ENCODE measurements around the gene SLC35E1. TPM values are rescaled to one million over a fixed set of nuclear protein-coding genes. Genes with fewer than 3 reads are reported as not detected.
A peak's percentile ranks its signal among the peaks of the same experiment; 100 is the strongest.

SLC35E1 gene
- total and polyA plus RNA-seq, 2 of the 13 experiments (the other 11 are each of a cell fraction or from before 2014, with no cell fraction given): 21.2 to 46.5 TPM

GRCh38 chr19:16572332-16573211 is at the start of gene SLC35E1 (continued):
- no peak for TF ChIP-seq ZNF296 (CRISPR knock-in tag; conservative IDR thresholded peaks at IDR 0.05)
- TF ChIP-seq ZBTB1 (CRISPR knock-in tag; IDR thresholded peaks at IDR 0.05; ENCODE audit: borderline replicate concordance): no peak
- 0 out of 2 replicates have a peak, but pooled peaks have one; percentile 35 for TF ChIP-seq SOX5 (CRISPR knock-in tag; IDR thresholded peaks at IDR 0.05; ENCODE audit: borderline replicate concordance)
- TF ChIP-seq NFE2L2 (IDR thresholded peaks at IDR 0.05; ENCODE audit: low read length): no peak
- TF ChIP-seq ZNF510 (CRISPR knock-in tag; IDR thresholded peaks at IDR 0.05; ENCODE audit: low read depth): no peak
- TF ChIP-seq NFIB (CRISPR knock-in tag; IDR thresholded peaks at IDR 0.05; ENCODE audit: borderline replicate concordance): no peak
- TF ChIP-seq ZNF781 (CRISPR knock-in tag; IDR thresholded peaks at IDR 0.05; ENCODE audit: borderline replicate concordance, not compliant biosample characterization): peak; percentile 52
- TF ChIP-seq NPAS2 (CRISPR knock-in tag; IDR thresholded peaks at IDR 0.05; ENCODE audit: borderline replicate concordance): no peak
- TF ChIP-seq, protein P1, sequence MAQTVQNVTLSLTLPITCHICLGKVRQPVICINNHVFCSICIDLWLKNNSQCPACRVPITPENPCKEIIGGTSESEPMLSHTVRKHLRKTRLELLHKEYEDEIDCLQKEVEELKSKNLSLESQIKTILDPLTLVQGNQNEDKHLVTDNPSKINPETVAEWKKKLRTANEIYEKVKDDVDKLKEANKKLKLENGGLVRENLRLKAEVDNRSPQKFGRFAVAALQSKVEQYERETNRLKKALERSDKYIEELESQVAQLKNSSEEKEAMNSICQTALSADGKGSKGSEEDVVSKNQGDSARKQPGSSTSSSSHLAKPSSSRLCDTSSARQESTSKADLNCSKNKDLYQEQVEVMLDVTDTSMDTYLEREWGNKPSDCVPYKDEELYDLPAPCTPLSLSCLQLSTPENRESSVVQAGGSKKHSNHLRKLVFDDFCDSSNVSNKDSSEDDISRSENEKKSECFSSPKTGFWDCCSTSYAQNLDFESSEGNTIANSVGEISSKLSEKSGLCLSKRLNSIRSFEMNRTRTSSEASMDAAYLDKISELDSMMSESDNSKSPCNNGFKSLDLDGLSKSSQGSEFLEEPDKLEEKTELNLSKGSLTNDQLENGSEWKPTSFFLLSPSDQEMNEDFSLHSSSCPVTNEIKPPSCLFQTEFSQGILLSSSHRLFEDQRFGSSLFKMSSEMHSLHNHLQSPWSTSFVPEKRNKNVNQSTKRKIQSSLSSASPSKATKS (CRISPR knock-in tag; IDR thresholded peaks at IDR 0.05): no peak
- no peak for TF ChIP-seq HMGXB3 (CRISPR knock-in tag; IDR thresholded peaks at IDR 0.05; ENCODE audit: borderline replicate concordance)
- no peak for TF ChIP-seq PRPF4 (IDR thresholded peaks at IDR 0.05; ENCODE audit: low read depth, low read length, poor library complexity, severe bottlenecking)
- TF ChIP-seq CCDC6 (CRISPR knock-in tag; IDR thresholded peaks at IDR 0.05): no peak
- no peak for TF ChIP-seq TBX2 (CRISPR knock-in tag; IDR thresholded peaks at IDR 0.05; ENCODE audit: borderline replicate concordance)
- no peak; the same call in 1 of the 2 replicates for TF ChIP-seq FOXC1 (CRISPR knock-in tag; IDR thresholded peaks at IDR 0.05; ENCODE audit: borderline replicate concordance)
- TF ChIP-seq, protein P2, sequence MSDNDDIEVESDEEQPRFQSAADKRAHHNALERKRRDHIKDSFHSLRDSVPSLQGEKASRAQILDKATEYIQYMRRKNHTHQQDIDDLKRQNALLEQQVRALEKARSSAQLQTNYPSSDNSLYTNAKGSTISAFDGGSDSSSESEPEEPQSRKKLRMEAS (IDR thresholded peaks at IDR 0.05): peak; percentile 79
- TF ChIP-seq ARID5B (CRISPR knock-in tag; IDR thresholded peaks at IDR 0.05): no peak

Measured in HepG2 (cell line).